Measurements from ENCODE around the gene NSL1.

GRCh38 chr1:212677136-212677535 lies 114.4 kb downstream of the NSL1 start:
- no peak for TF ChIP-seq CTCF (IDR thresholded peaks at IDR 0.05)
- TF ChIP-seq EZH2phosphoT487 (IDR thresholded peaks at IDR 0.05), result no peak
- no peak for TF ChIP-seq EZH2 (IDR thresholded peaks at IDR 0.05)
